ENCODE measurements around the gene SEBOX.

DNA sequence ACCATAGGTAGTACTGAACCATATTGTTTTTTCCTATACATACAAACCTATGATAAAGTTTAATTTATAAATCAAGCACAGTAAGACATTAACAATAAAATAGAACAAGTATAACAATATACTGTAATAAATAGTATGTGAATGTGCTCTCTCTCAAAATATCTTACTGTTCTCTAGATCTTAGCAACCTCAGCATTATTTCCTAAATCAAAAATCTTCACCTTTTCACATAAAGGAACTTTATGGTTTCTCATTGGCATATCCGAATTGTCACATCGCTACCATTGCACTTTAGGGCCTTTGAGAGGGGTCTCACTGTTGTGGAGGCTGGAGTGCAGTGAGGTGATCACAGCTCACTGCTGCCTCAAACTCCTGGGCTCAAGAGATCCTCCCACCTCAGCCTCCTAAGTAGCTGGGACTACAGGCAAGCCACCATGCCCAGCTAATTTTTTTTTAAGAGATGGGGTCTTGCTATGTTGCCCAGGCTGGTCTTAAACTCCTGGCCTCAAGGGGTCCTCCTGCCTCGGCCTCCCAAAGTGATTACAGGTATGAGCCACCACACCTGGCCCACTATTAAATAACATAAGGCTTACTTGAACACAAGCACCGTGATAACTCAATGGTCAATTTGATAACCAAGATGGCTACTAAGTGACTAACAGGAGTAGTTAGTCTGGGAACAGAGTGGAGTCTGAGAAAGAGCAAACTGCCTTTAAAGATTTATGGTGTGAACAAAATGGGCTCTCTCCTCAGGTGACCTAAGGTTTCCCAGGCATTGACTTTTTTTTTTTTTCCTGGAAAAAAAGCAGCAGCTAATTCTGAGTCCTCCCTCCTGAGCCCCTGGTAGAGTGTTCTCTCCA, 48.9 kb downstream of the SEBOX start:
- TF ChIP-seq EZH2 (IDR thresholded peaks at IDR 0.05; ENCODE audit: low read length, unreplicated experiment), result no peak
- TF ChIP-seq, protein P1, sequence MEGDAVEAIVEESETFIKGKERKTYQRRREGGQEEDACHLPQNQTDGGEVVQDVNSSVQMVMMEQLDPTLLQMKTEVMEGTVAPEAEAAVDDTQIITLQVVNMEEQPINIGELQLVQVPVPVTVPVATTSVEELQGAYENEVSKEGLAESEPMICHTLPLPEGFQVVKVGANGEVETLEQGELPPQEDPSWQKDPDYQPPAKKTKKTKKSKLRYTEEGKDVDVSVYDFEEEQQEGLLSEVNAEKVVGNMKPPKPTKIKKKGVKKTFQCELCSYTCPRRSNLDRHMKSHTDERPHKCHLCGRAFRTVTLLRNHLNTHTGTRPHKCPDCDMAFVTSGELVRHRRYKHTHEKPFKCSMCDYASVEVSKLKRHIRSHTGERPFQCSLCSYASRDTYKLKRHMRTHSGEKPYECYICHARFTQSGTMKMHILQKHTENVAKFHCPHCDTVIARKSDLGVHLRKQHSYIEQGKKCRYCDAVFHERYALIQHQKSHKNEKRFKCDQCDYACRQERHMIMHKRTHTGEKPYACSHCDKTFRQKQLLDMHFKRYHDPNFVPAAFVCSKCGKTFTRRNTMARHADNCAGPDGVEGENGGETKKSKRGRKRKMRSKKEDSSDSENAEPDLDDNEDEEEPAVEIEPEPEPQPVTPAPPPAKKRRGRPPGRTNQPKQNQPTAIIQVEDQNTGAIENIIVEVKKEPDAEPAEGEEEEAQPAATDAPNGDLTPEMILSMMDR (conservative IDR thresholded peaks at IDR 0.05; ENCODE audit: low read depth, low read length), result no peak
